Upper lobe of left lung (tissue), 4 donors: Measurements from ENCODE around the gene LRTM2.

Source experiments
- CTCF ChIP-seq, 6 experiments: fragments of 450-650 bp in 4 of 6; fragments of 200-600 bp in 2 of 6; sonication (generic) in 2 of 6; IDR thresholded peaks; one replicate each; pipeline ENCODE4 v1.5.1; 2016 to 2019; ENCODE audit warnings: antibody characterized with exemption in 6 of 6
- POLR2A ChIP-seq, 4 donors: fragments of 450-650 bp; IDR thresholded peaks; one replicate each; pipeline ENCODE4 v1.5.1; 2016 to 2017; ENCODE audit warnings: antibody characterized with exemption in 4 of 4, mild to moderate bottlenecking in 2 of 4

- no peak for TF ChIP-seq CTCF (IDR thresholded peaks at IDR 0.05)
- TF ChIP-seq POLR2A (IDR thresholded peaks at IDR 0.05): no peak
Measured at GRCh38 chr12:1875608-1876007, 55.2 kb downstream of the LRTM2 start.
